ENCODE measurements around the gene TTC21A. TPM values are rescaled to one million over a fixed set of nuclear protein-coding genes. Genes with fewer than 3 reads are reported as not detected.

The TTC21A gene
- polyA plus RNA-seq, 1 donor (not counting 4 experiments of a cell fraction or from before 2014, with no cell fraction given), result 1.3 TPM

DNA sequence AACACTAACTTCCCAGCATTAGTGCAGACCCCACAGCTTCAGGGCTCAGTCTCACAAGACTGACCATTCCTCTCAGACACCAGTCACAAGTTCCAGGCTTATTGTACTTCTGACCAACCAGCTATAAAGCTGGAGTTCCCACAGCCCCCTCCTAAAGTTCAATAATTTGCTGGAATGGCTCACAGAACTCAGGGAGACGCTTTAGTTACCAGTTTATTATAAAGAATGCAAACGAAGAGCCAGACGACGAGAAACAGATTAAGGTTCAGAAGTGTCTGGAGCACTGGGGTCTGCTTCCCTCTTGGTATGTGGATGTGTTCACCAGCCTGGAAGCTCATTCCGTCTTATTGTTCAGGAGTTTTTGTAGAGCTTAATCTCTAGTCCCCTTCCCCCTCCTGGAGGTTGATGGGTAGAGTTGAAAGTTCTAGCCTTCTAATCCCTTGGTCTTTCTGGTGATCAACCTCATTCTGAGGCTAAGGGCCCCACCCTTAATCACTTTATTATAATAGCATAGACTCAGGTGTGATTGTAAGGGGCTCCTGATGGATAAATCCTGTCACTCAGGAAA lies 50.8 kb downstream of the TTC21A start:
- no peak overlapping the region for H3K9ac ChIP-seq (ENCODE audit: control insufficient read depth, extremely low read depth, insufficient read depth, low read length)
- H3K4me2 ChIP-seq (ENCODE audit: control insufficient read depth, extremely low read depth, insufficient read depth, low read depth, low read length), result no peak overlapping the region
- no peaks in the 10 kb centered on the region for H3K79me2 ChIP-seq (ENCODE audit: control insufficient read depth, insufficient read depth, low read length)
- H3K27ac ChIP-seq (ENCODE audit: control insufficient read depth, insufficient read depth, low read length), result no peak overlapping the region
- H3K36me3 ChIP-seq (ENCODE audit: control insufficient read depth in 2 of 2, extremely low read depth in 1 of 2, insufficient read depth in 2 of 2, low read length in 2 of 2), result no peaks in the 10 kb centered on the region
- no peak for DNase-seq (ENCODE audit: low read depth, low spot score)
- no peak for FAIRE-seq
- no peaks in the 10 kb centered on the region for H3K9me1 ChIP-seq (ENCODE audit: control insufficient read depth, extremely low read depth, insufficient read depth, low read length)
- no peaks in the 10 kb centered on the region for H3K4me1 ChIP-seq (ENCODE audit: control insufficient read depth, extremely low read depth, insufficient read depth, low read length)
- no peaks in the 10 kb centered on the region for H3K9me3 ChIP-seq (ENCODE audit: control insufficient read depth, low read depth, low read length)
- TF ChIP-seq CTCF (optimal IDR thresholded peaks at IDR 0.05 in 1 of 3, IDR thresholded peaks at IDR 0.05 in 1 of 3, conservative IDR thresholded peaks at IDR 0.05 in 1 of 3; ENCODE audit: extremely low read depth in 1 of 3, insufficient read depth in 2 of 3, low read length in 3 of 3) (no peak), EZH2 (IDR thresholded peaks at IDR 0.05; ENCODE audit: low read length) (no peak)
- H2AFZ ChIP-seq (ENCODE audit: control insufficient read depth, low read length), result no peak overlapping the region
- H3K4me3 ChIP-seq (ENCODE audit: control insufficient read depth in 2 of 3, extremely low read depth in 1 of 3, insufficient read depth in 2 of 3, low read depth in 1 of 3, low read length in 3 of 3), result no peak overlapping the region
- dilution Hi-C loops (cut with MboI; ENCODE audit: extremely low pct_ligation_motif_present, low sequenced_read_pairs), result no loop called here
- no peaks in the 10 kb centered on the region for H3K27me3 ChIP-seq (ENCODE audit: control insufficient read depth, extremely low read depth, insufficient read depth, low read length)
- no peaks in the 10 kb centered on the region for H4K20me1 ChIP-seq (ENCODE audit: control insufficient read depth, extremely low read depth, insufficient read depth, low read length)

DNA sequence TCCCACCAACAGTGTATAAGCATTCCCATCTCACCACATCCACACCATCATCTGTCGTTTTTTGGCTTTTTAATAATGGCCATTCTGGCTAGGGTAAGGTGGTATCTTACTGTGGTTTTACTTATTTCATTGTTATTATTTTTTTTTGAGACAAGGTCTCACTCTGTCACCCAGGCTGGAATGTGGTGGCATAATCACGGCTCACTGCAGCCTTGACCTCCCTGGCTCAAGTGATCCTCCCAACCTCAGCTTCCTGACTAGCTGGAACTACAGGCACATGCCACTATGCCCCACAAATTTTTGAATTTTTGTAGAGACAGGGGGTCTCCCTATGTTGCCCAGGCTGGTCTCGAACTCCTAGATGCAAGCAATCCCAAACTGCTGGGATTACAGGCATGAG lies 56.9 kb downstream of the TTC21A start:
- TF ChIP-seq CTCF (optimal IDR thresholded peaks at IDR 0.05 in 1 of 3, IDR thresholded peaks at IDR 0.05 in 1 of 3, conservative IDR thresholded peaks at IDR 0.05 in 1 of 3; ENCODE audit: extremely low read depth in 1 of 3, insufficient read depth in 2 of 3, low read length in 3 of 3), result no peak
- TF ChIP-seq EZH2 (IDR thresholded peaks at IDR 0.05; ENCODE audit: low read length), result no peak
- DNase-seq (ENCODE audit: low read depth, low spot score), result no peak
- Histone ChIP-seq H4K20me1 (ENCODE audit: control insufficient read depth, extremely low read depth, insufficient read depth, low read length) (no peaks in the 10 kb centered on the region), H3K27ac (ENCODE audit: control insufficient read depth, insufficient read depth, low read length) (no peak overlapping the region), H3K9me3 (ENCODE audit: control insufficient read depth, low read depth, low read length) (no peaks in the 10 kb centered on the region), H3K9me1 (ENCODE audit: control insufficient read depth, extremely low read depth, insufficient read depth, low read length) (no peaks in the 10 kb centered on the region), H3K4me1 (ENCODE audit: control insufficient read depth, extremely low read depth, insufficient read depth, low read length) (peaks cover 19% of the 10 kb centered on the region), H3K36me3 (ENCODE audit: control insufficient read depth in 2 of 2, extremely low read depth in 1 of 2, insufficient read depth in 2 of 2, low read length in 2 of 2) (no peaks in the 10 kb centered on the region), H3K4me3 (ENCODE audit: control insufficient read depth in 2 of 3, extremely low read depth in 1 of 3, insufficient read depth in 2 of 3, low read depth in 1 of 3, low read length in 3 of 3) (no peak overlapping the region), H3K79me2 (ENCODE audit: control insufficient read depth, insufficient read depth, low read length) (no peaks in the 10 kb centered on the region), H3K27me3 (ENCODE audit: control insufficient read depth, extremely low read depth, insufficient read depth, low read length) (no peaks in the 10 kb centered on the region), H3K4me2 (ENCODE audit: control insufficient read depth, extremely low read depth, insufficient read depth, low read depth, low read length) (no peak overlapping the region), H3K9ac (ENCODE audit: control insufficient read depth, extremely low read depth, insufficient read depth, low read length) (no peak overlapping the region), H2AFZ (ENCODE audit: control insufficient read depth, low read length) (no peak overlapping the region)
- dilution Hi-C loops (cut with MboI; ENCODE audit: extremely low pct_ligation_motif_present, low sequenced_read_pairs), result no loop called here
- no peak for FAIRE-seq
